AG04449 (cell line): ENCODE data around the gene NTM.

ENCODE experiments used
- CTCF ChIA-PET: fragments of 350-600 bp; formaldehyde crosslinking; extraction: SDS; loops from one replicate; lab custom pipeline; 2021; ENCODE audit warnings: antibody characterized with exemption; lab: Yijun Ruan, JAX
- POLR2A ChIA-PET: fragments of 400-600, 350-600 bp; formaldehyde crosslinking; extraction: SDS; loops from one replicate; lab custom pipeline; 2020; ENCODE audit warnings: antibody characterized with exemption, inconsistent platforms; lab: Yijun Ruan, JAX
- DNase-seq: peaks from one replicate; pipeline ENCODE4 v3.0.0-alpha.2; 2010; ENCODE audit warnings: low read depth, low spot score
- H3K4me3 ChIP-seq: 2 replicates; pipeline ENCODE4 v1.5.1; 2011; ENCODE audit warnings: low read depth, mild to moderate bottlenecking, control low read depth, low read length
- CTCF ChIP-seq: IDR thresholded peaks from one replicate; pipeline ENCODE4 v1.5.1; 2011; ENCODE audit warnings: mild to moderate bottlenecking, moderate library complexity, low read length, control low read depth, inconsistent platforms; ENCODE audit not compliant: insufficient read depth; ENCODE audit errors: missing control alignments

Gene NTM

GRCh38 chr11:131614631-131615030 is 244.2 kb downstream of the NTM start:
- POLR2A ChIA-PET, result no interaction called here
- DNase-seq, result no peak
- CTCF ChIA-PET, result interaction anchor here (0.8 to 2.1 kb wide), 5 partner anchors 10 to 80 kb away, joined by 3 to 6 read pairs (median 5); no protein-coding TSS in a partner anchor
- H3K4me3 ChIP-seq, result no peak overlapping the region
- no peak for TF ChIP-seq CTCF

GRCh38 chr11:131615611-131616010 is 245.2 kb downstream of the NTM start:
- no peak for DNase-seq
- TF ChIP-seq CTCF, result no peak
- no peak overlapping the region for H3K4me3 ChIP-seq
- ChIA-PET CTCF (interaction anchor here (0.6 to 2.3 kb wide), 2 partner anchors 59 to 590 kb away, joined by 3 to 7 read pairs; no protein-coding TSS in a partner anchor), POLR2A (no interaction called here)

- DNase-seq, result no peak
- no peak overlapping the region for H3K4me3 ChIP-seq
- ChIA-PET CTCF (interaction anchor here (2.3 kb wide), 1 partner anchor 58 kb away, joined by 7 read pairs; no protein-coding TSS in a partner anchor), POLR2A (no interaction called here)
- no peak for TF ChIP-seq CTCF
These were observed 246.2 kb downstream of the NTM start for GRCh38 chr11:131616481-131617140.

- POLR2A ChIA-PET, result no interaction called here
- no peak for DNase-seq
- no peak overlapping the region for H3K4me3 ChIP-seq
- CTCF ChIA-PET, result interaction anchor here (0.8 to 1.6 kb wide), 3 partner anchors 17 to 39 kb away, joined by 3 to 4 read pairs (median 3); no protein-coding TSS in a partner anchor
- TF ChIP-seq CTCF, result no peak
These were observed 247.8 kb downstream of the NTM start for GRCh38 chr11:131618201-131618600.

GRCh38 chr11:131622193-131622592 is 251.8 kb downstream of the NTM start:
- no peak for TF ChIP-seq CTCF
- DNase-seq, result no peak
- H3K4me3 ChIP-seq, result no peak overlapping the region
- ChIA-PET CTCF (interaction anchor here (0.8 kb wide), 1 partner anchor 13 kb away, joined by 3 read pairs; no protein-coding TSS in a partner anchor), POLR2A (no interaction called here)

GRCh38 chr11:131624531-131624930 is 254.1 kb downstream of the NTM start:
- DNase-seq, result no peak
- ChIA-PET CTCF (interaction anchor here (2.0 to 2.4 kb wide), 4 partner anchors 10 to 50 kb away, joined by 5 to 11 read pairs (median 7); no protein-coding TSS in a partner anchor), POLR2A (interaction anchor here (0.6 to 1.0 kb wide), 2 partner anchors 30 to 42 kb away, joined by 3 to 4 read pairs; no protein-coding TSS in a partner anchor)
- TF ChIP-seq CTCF, result no peak
- H3K4me3 ChIP-seq, result no peak overlapping the region
